Central memory CD8-positive, alpha-beta T cell (primary cell): ENCODE data around the gene ZG16B.

Experiments used
- ATAC-seq: fragments of 150-1000 bp; cut with Tn5 transposase; replicated peaks from 2 replicates; pipeline ENCODE4 v1.10.0; 2022; ENCODE audit warnings: mild to moderate bottlenecking, moderate FRiP score, moderate number of reproducible peaks; ENCODE audit not compliant: poor library complexity, severe bottlenecking; ENCODE audit errors: extremely low read depth
- DNase-seq, 2 donors: peaks; one replicate each; pipeline ENCODE4 v3.0.0; 2021; ENCODE audit warnings: low spot score in 2 of 2
- H3K27ac Mint-ChIP-seq: one replicate; pipeline ENCODE4 v1.8.0; 2022; ENCODE audit warnings: low read depth, mild to moderate bottlenecking, moderate library complexity, mixed read lengths
- H3K27me3 Mint-ChIP-seq: one replicate; pipeline ENCODE4 v1.8.0; 2022; ENCODE audit warnings: mixed read lengths
- H3K36me3 Mint-ChIP-seq: one replicate; pipeline ENCODE4 v1.8.0; 2022; ENCODE audit warnings: mild to moderate bottlenecking, moderate library complexity, mixed read lengths; ENCODE audit not compliant: insufficient read depth
- H3K4me1 Mint-ChIP-seq: one replicate; pipeline ENCODE4 v1.8.0; 2022; ENCODE audit warnings: mixed read lengths
- H3K4me3 Mint-ChIP-seq: one replicate; pipeline ENCODE4 v1.8.0; 2022; ENCODE audit warnings: mild to moderate bottlenecking, moderate library complexity, mixed read lengths
- H3K9me3 Mint-ChIP-seq: one replicate; pipeline ENCODE4 v1.8.0; 2022; ENCODE audit warnings: mixed read lengths

Gene ZG16B

GRCh38 chr16:2834968-2835367 is 4.9 kb downstream of the ZG16B start:
- no peak for ATAC-seq

GRCh38 chr16:2835638-2836493 is 5.8 kb downstream of the ZG16B start:
- Mint-ChIP-seq H3K4me1 (peaks cover 22% of the 10 kb centered on the region), H3K36me3 (no peaks in the 10 kb centered on the region), H3K27me3 (peaks cover 6% of the 10 kb centered on the region), H3K27ac (peak overlapping the region; percentile 39), H3K4me3 (no peak overlapping the region), H3K9me3 (no peaks in the 10 kb centered on the region)
- DNase-seq = no peak
- ATAC-seq = no peak

More at GRCh38 chr16:2834968-2835367, 4.9 kb downstream of the ZG16B start:
- no peaks in the 10 kb centered on the region for H3K36me3 Mint-ChIP-seq
- no peak for DNase-seq
- H3K4me3 Mint-ChIP-seq = no peak overlapping the region
- H3K9me3 Mint-ChIP-seq = no peaks in the 10 kb centered on the region
- peaks cover 20% of the 10 kb centered on the region for H3K4me1 Mint-ChIP-seq
- H3K27ac Mint-ChIP-seq = peak overlapping the region; percentile 39
- peaks cover 11% of the 10 kb centered on the region for H3K27me3 Mint-ChIP-seq

- DNase-seq (no peak), ATAC-seq (no peak)
- Mint-ChIP-seq H3K4me1 (peaks cover 25% of the 10 kb centered on the region), H3K27ac (no peak overlapping the region), H3K36me3 (peaks cover 2% of the 10 kb centered on the region), H3K27me3 (no peaks in the 10 kb centered on the region), H3K9me3 (no peaks in the 10 kb centered on the region), H3K4me3 (no peak overlapping the region)
These were observed 6.8 kb downstream of the ZG16B start for GRCh38 chr16:2836646-2837508.

- no peak overlapping the region for H3K4me3 Mint-ChIP-seq
- H3K27ac Mint-ChIP-seq = no peak overlapping the region
- no peaks in the 10 kb centered on the region for H3K27me3 Mint-ChIP-seq
- peaks cover 35% of the 10 kb centered on the region for H3K4me1 Mint-ChIP-seq
- H3K9me3 Mint-ChIP-seq = no peaks in the 10 kb centered on the region
- DNase-seq = peak; percentile 35 to 42
- ATAC-seq = peak; percentile 26
- H3K36me3 Mint-ChIP-seq = peaks cover 8% of the 10 kb centered on the region
These were observed 8.8 kb downstream of the ZG16B start for GRCh38 chr16:2838928-2839327.

- Mint-ChIP-seq H3K4me1 (peaks cover 38% of the 10 kb centered on the region), H3K27ac (peak overlapping the region; percentile 58), H3K9me3 (no peaks in the 10 kb centered on the region), H3K27me3 (no peaks in the 10 kb centered on the region), H3K36me3 (peaks cover 8% of the 10 kb centered on the region), H3K4me3 (no peak overlapping the region)
- ATAC-seq (no peak), DNase-seq (no peak)
These were observed 9.7 kb downstream of the ZG16B start for GRCh38 chr16:2839650-2840450.

- H3K27me3 Mint-ChIP-seq = no peaks in the 10 kb centered on the region
- no peaks in the 10 kb centered on the region for H3K9me3 Mint-ChIP-seq
- H3K4me1 Mint-ChIP-seq = peaks cover 43% of the 10 kb centered on the region
- DNase-seq (no peak), ATAC-seq (no peak)
- H3K36me3 Mint-ChIP-seq = peaks cover 8% of the 10 kb centered on the region
- H3K4me3 Mint-ChIP-seq = peak overlapping the region; percentile 62
- peak overlapping the region; percentile 64 for H3K27ac Mint-ChIP-seq
These were observed 10.8 kb downstream of the ZG16B start for GRCh38 chr16:2840914-2841313.

GRCh38 chr16:2841606-2842339 is 11.7 kb downstream of the ZG16B start:
- peak; percentile 25 for ATAC-seq
- Mint-ChIP-seq H3K27me3 (no peaks in the 10 kb centered on the region), H3K36me3 (peaks cover 8% of the 10 kb centered on the region), H3K9me3 (no peaks in the 10 kb centered on the region), H3K4me3 (peak overlapping the region; percentile 62), H3K4me1 (peaks cover 51% of the 10 kb centered on the region), H3K27ac (peak overlapping the region; percentile 89)
- no peak for DNase-seq

- H3K4me3 Mint-ChIP-seq = peak overlapping the region; percentile 62
- peaks cover 52% of the 10 kb centered on the region for H3K4me1 Mint-ChIP-seq
- peak overlapping the region; percentile 89 for H3K27ac Mint-ChIP-seq
- DNase-seq (peak; percentile 57 to 60), ATAC-seq (peak; percentile 68)
- H3K9me3 Mint-ChIP-seq = no peaks in the 10 kb centered on the region
- peaks cover 8% of the 10 kb centered on the region for H3K36me3 Mint-ChIP-seq
- no peaks in the 10 kb centered on the region for H3K27me3 Mint-ChIP-seq
These were observed 12.4 kb downstream of the ZG16B start for GRCh38 chr16:2842340-2843000.

GRCh38 chr16:2843526-2843925 is 13.4 kb downstream of the ZG16B start:
- H3K4me1 Mint-ChIP-seq = peaks cover 45% of the 10 kb centered on the region
- H3K27me3 Mint-ChIP-seq = peaks cover under 1% of the 10 kb centered on the region
- ATAC-seq (no peak), DNase-seq (no peak)
- H3K4me3 Mint-ChIP-seq = no peak overlapping the region
- peaks cover 8% of the 10 kb centered on the region for H3K36me3 Mint-ChIP-seq
- H3K9me3 Mint-ChIP-seq = no peaks in the 10 kb centered on the region
- H3K27ac Mint-ChIP-seq = peak overlapping the region; percentile 9

- Mint-ChIP-seq H3K27me3 (peaks cover 15% of the 10 kb centered on the region), H3K9me3 (no peaks in the 10 kb centered on the region), H3K4me1 (peaks cover 35% of the 10 kb centered on the region), H3K4me3 (no peak overlapping the region), H3K27ac (no peak overlapping the region), H3K36me3 (peaks cover 8% of the 10 kb centered on the region)
- DNase-seq = no peak
- no peak for ATAC-seq
These were observed 15.0 kb downstream of the ZG16B start for GRCh38 chr16:2845116-2845515.

- ATAC-seq (peak; percentile 41), DNase-seq (no peak)
- no peaks in the 10 kb centered on the region for H3K9me3 Mint-ChIP-seq
- peak overlapping the region; percentile 19 for H3K27ac Mint-ChIP-seq
- H3K4me3 Mint-ChIP-seq = no peak overlapping the region
- H3K36me3 Mint-ChIP-seq = peaks cover 6% of the 10 kb centered on the region
- H3K27me3 Mint-ChIP-seq = peaks cover 15% of the 10 kb centered on the region
- H3K4me1 Mint-ChIP-seq = peaks cover 31% of the 10 kb centered on the region
These were observed 16.6 kb downstream of the ZG16B start for GRCh38 chr16:2846511-2847310.
